IMR-90 (cell line): ENCODE data around the gene TBC1D30. TPM values are rescaled to one million over a fixed set of nuclear protein-coding genes. Genes with fewer than 3 reads are reported as not detected.

Experiments
- ATAC-seq: fragments of 200-7000 bp; cut with Tn5 transposase; 2 replicates; pipeline ENCODE4 v1.9.1; 2020; ENCODE audit warnings: low read depth, mild to moderate bottlenecking, moderate library complexity
- BruUV-seq: library from RNA; stranded (reverse); fragments of 400-500 nt; replicated peaks from 2 replicates; lab custom pipeline; 2021; lab: Mats Ljungman, UMichigan
- CTCF ChIA-PET: fragments of 300-600 bp; formaldehyde crosslinking; extraction: SDS; loops from one replicate; lab custom pipeline; 2021; ENCODE audit warnings: antibody characterized with exemption; lab: Yijun Ruan, JAX
- POLR2A ChIA-PET: fragments of 300-600 bp; sonication (Branson Sonifier 250); formaldehyde crosslinking; loops from one replicate; lab custom pipeline; 2022; ENCODE audit warnings: antibody characterized with exemption; ENCODE audit not compliant: unreplicated experiment; lab: Charles Lee
- DNase-seq: peaks from one replicate; pipeline ENCODE4 v3.0.0; 2013
- H2AFZ ChIP-seq: replicated peaks from 2 replicates; pipeline ENCODE3; 2013; ENCODE audit warnings: low read length, mild to moderate bottlenecking; ENCODE audit not compliant: poor library complexity
- H2AK5ac ChIP-seq: 2 replicates; pipeline ENCODE4 v1.6.1; 2013; ENCODE audit warnings: low read depth, low read length, inconsistent platforms
- H2AK9ac ChIP-seq: replicated peaks from 2 replicates; pipeline ENCODE3; 2013; ENCODE audit warnings: mild to moderate bottlenecking, low read depth, low read length, moderate library complexity; ENCODE audit not compliant: poor library complexity
- H2BK120ac ChIP-seq: 2 replicates; pipeline ENCODE4 v1.6.1; 2013; ENCODE audit warnings: low read depth, low read length, inconsistent platforms
- H2BK15ac ChIP-seq: 3 replicates; pipeline ENCODE4 v1.6.1; 2013; ENCODE audit warnings: low read depth, low read length, inconsistent platforms
- H2BK20ac ChIP-seq: 2 replicates; pipeline ENCODE4 v1.6.1; 2013; ENCODE audit warnings: low read depth, mild to moderate bottlenecking, inconsistent platforms, low read length, moderate library complexity
- H2BK5ac ChIP-seq: 2 replicates; pipeline ENCODE4 v1.6.1; 2013; ENCODE audit warnings: mild to moderate bottlenecking, low read depth, low read length, inconsistent platforms; ENCODE audit not compliant: poor library complexity, severe bottlenecking
- H3K14ac ChIP-seq: replicated peaks from 2 replicates; pipeline ENCODE4 v1.6.1; 2013; ENCODE audit warnings: low read depth, low read length, inconsistent platforms
- H3K18ac ChIP-seq: 2 replicates; pipeline ENCODE4 v1.6.1; 2013; ENCODE audit warnings: low read depth, low read length, control low read depth
- H3K23ac ChIP-seq: 2 replicates; pipeline ENCODE4 v1.6.1; 2013; ENCODE audit warnings: low read depth, low read length, inconsistent platforms
- H3K27ac ChIP-seq: 2 replicates; pipeline ENCODE4 v1.5.1; 2013; ENCODE audit warnings: mild to moderate bottlenecking, control low read depth, low read length; ENCODE audit not compliant: insufficient read depth
- H3K27me3 ChIP-seq: 2 replicates; pipeline ENCODE4 v1.6.1; 2013; ENCODE audit warnings: low read length; ENCODE audit not compliant: control insufficient read depth, insufficient read depth
- H3K36me3 ChIP-seq: 2 replicates; pipeline ENCODE4 v1.6.1; 2013; ENCODE audit warnings: low read length, mixed read lengths; ENCODE audit not compliant: control insufficient read depth, insufficient read depth
- H3K4ac ChIP-seq: 2 replicates; pipeline ENCODE4 v1.6.1; 2013; ENCODE audit warnings: low read depth, low read length, inconsistent platforms
- H3K4me1 ChIP-seq: 2 replicates; pipeline ENCODE4 v1.6.1; 2013; ENCODE audit warnings: low read length, mixed read lengths; ENCODE audit not compliant: control insufficient read depth, insufficient read depth
- H3K4me2 ChIP-seq: 2 replicates; pipeline ENCODE4 v1.6.1; 2013; ENCODE audit warnings: low read depth, mild to moderate bottlenecking, control low read depth, low read length, moderate library complexity
- H3K4me3 ChIP-seq: 2 replicates; pipeline ENCODE4 v1.5.1; 2013; ENCODE audit warnings: low read depth, mild to moderate bottlenecking, control low read depth, low read length, moderate library complexity; ENCODE audit not compliant: insufficient read depth
- H3K56ac ChIP-seq: 2 replicates; pipeline ENCODE4 v1.6.1; 2013; ENCODE audit warnings: low read length, inconsistent platforms; ENCODE audit not compliant: insufficient read depth; ENCODE audit errors: extremely low read depth
- H3K79me1 ChIP-seq, 2 experiments: 2 replicates each; pipeline ENCODE4 v1.6.1; 2013; ENCODE audit warnings: low read length in 2 of 2, inconsistent platforms in 1 of 2, low read depth in 1 of 2
- H3K9ac ChIP-seq: 2 replicates; pipeline ENCODE4 v1.6.1; 2013; ENCODE audit warnings: low read depth, low read length, control low read depth
- H3K9me1 ChIP-seq: 2 replicates; pipeline ENCODE4 v1.6.1; 2013; ENCODE audit warnings: low read length, inconsistent platforms; ENCODE audit not compliant: insufficient read depth
- H3K9me3 ChIP-seq: 2 replicates; pipeline ENCODE4 v1.6.1; 2013; ENCODE audit warnings: low read length; ENCODE audit not compliant: control insufficient read depth, insufficient read depth
- H4K20me1 ChIP-seq: 2 replicates; pipeline ENCODE4 v1.6.1; 2013; ENCODE audit warnings: low read length, inconsistent platforms; ENCODE audit not compliant: insufficient read depth
- H4K5ac ChIP-seq: 2 replicates; pipeline ENCODE4 v1.6.1; 2013; ENCODE audit warnings: mild to moderate bottlenecking, low read depth, low read length, control low read depth
- H4K8ac ChIP-seq, 2 experiments: 2 replicates each; pipeline ENCODE4 v1.6.1; 2013; ENCODE audit warnings: low read depth in 2 of 2, low read length in 2 of 2, control low read depth in 1 of 2, inconsistent platforms in 1 of 2
- H4K91ac ChIP-seq: 2 replicates; pipeline ENCODE4 v1.6.1; 2013; ENCODE audit warnings: low read depth, low read length, inconsistent platforms; ENCODE audit not compliant: insufficient read depth
- MXI1 ChIP-seq: IDR thresholded peaks from 2 replicates; pipeline ENCODE4 v1.6.1; 2012; ENCODE audit warnings: low read depth, mild to moderate bottlenecking, low read length, moderate library complexity, borderline replicate concordance
- WGBS, 2 experiments: methylation state at CpG; one replicate each; pipeline versions ENCODE4 v1.1.5 to v1.1.7; 2013; ENCODE audit warnings: missing lambda C conversion rate in 2 of 2; ENCODE audit not compliant: insufficient read length in 1 of 2; ENCODE audit errors: extremely low coverage in 2 of 2; 5-methylcytosine and 5-hydroxymethylcytosine counted together
- dilution Hi-C: fragments of 300-500 bp; cut with HindIII; formaldehyde crosslinking; loops from one replicate; pipeline ENCODE4 v1.14.3; 2018; ENCODE audit warnings: low sequenced_read_pairs; ENCODE audit not compliant: unreplicated experiment
- in situ Hi-C: fragments of 300-500 bp; cut with MboI; formaldehyde crosslinking; loops from 3 replicates; pipeline ENCODE4 v1.14.3; 2019; ENCODE audit warnings: low sequenced_read_pairs, inconsistent platforms, mixed read lengths
- intact Hi-C: fragments of 100-400 bp; cut with micrococcal nuclease; formaldehyde crosslinking; loops from 2 replicates; pipeline ENCODE4 v1.10.0; 2022
- polyA plus RNA-seq, 3 experiments: library from polyadenylated mRNA; depleted of rRNA; stranded (reverse); fragments of >200 nt; gene quantifications; 2 replicates each; pipeline ENCODE4 v1.2.3, GENCODE V29; 2012; ENCODE audit warnings: low replicate concordance in 1 of 3
- total RNA-seq: library from RNA; depleted of rRNA; stranded (reverse); fragments of >200 nt; gene quantifications from 2 replicates; pipeline ENCODE4 v1.2.3, GENCODE V29; 2012
- TF ChIP-seq, protein P1 (sequence below): fragments of 150-350 bp; IDR thresholded peaks from 2 replicates; pipeline ENCODE4 v1.6.1; 2017; ENCODE audit warnings: mild to moderate bottlenecking, antibody characterized with exemption, low read length, low read depth

The TBC1D30 gene
- total and polyA plus RNA-seq, 2 of the 4 experiments (the other 2 are of a cell fraction) = 0.18 to 0.24 TPM

GRCh38 chr12:64909124-64909523 is 84.7 kb downstream of the TBC1D30 start:
- no peaks in the 10 kb centered on the region for H4K20me1 ChIP-seq
- BruUV-seq = no TSS peak

More at GRCh38 chr12:64909124-64909523, 84.7 kb downstream of the TBC1D30 start:
- H3K56ac ChIP-seq = no peak overlapping the region
- TF ChIP-seq MXI1 = no peak
- TF ChIP-seq, protein P1, sequence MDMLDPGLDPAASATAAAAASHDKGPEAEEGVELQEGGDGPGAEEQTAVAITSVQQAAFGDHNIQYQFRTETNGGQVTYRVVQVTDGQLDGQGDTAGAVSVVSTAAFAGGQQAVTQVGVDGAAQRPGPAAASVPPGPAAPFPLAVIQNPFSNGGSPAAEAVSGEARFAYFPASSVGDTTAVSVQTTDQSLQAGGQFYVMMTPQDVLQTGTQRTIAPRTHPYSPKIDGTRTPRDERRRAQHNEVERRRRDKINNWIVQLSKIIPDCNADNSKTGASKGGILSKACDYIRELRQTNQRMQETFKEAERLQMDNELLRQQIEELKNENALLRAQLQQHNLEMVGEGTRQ = no peak
- H3K9ac ChIP-seq = no peak overlapping the region
- no peaks in the 10 kb centered on the region for H3K4me1 ChIP-seq
- in situ Hi-C loops = loop anchor here (25.0 kb wide), 1 partner anchor 803 kb away; no protein-coding TSS in a partner anchor
- H3K79me1 ChIP-seq = no peaks in the 10 kb centered on the region
- H3K14ac ChIP-seq = no peak overlapping the region
- no peak overlapping the region for H2BK5ac ChIP-seq
- H3K9me3 ChIP-seq = no peaks in the 10 kb centered on the region
- WGBS, 2 experiments = no CpG with 5 or more reads among the region's 6 CpGs
- intact Hi-C loops = no loop called here
- H4K8ac ChIP-seq = no peak overlapping the region
- no peak overlapping the region for H4K5ac ChIP-seq
- no peak overlapping the region for H3K4ac ChIP-seq
- H3K27me3 ChIP-seq = peaks cover 38% of the 10 kb centered on the region
- H3K23ac ChIP-seq = no peak overlapping the region
- no peak overlapping the region for H4K91ac ChIP-seq
- H3K9me1 ChIP-seq = no peaks in the 10 kb centered on the region
- DNase-seq (no peak), ATAC-seq (no peak)
- no peak overlapping the region for H2AFZ ChIP-seq
- dilution Hi-C loops = no loop called here
- no peak overlapping the region for H2AK5ac ChIP-seq
- no peak overlapping the region for H2BK15ac ChIP-seq
- H3K18ac ChIP-seq = no peak overlapping the region
- ChIA-PET POLR2A (no interaction called here), CTCF (no interaction called here)
- H3K27ac ChIP-seq = no peak overlapping the region
- no peak overlapping the region for H2BK20ac ChIP-seq
- H2BK120ac ChIP-seq = no peak overlapping the region
- H3K4me3 ChIP-seq = no peak overlapping the region
- no peak overlapping the region for H3K4me2 ChIP-seq
- no peak overlapping the region for H2AK9ac ChIP-seq
- no peaks in the 10 kb centered on the region for H3K36me3 ChIP-seq
